Myometrial cell (primary cell): ENCODE data around the gene KRTAP5-7. TPM values are rescaled to one million over a fixed set of nuclear protein-coding genes. Genes with fewer than 3 reads are reported as not detected.

Experiments
- total RNA-seq: library from RNA; depleted of rRNA; stranded (reverse); fragments of >200 nt; gene quantifications from 2 replicates; pipeline ENCODE4 v1.2.3, GENCODE V29; 2015

KRTAP5-7 gene
- total RNA-seq, result not detected in 2 replicates

GRCh38 chr11:71526796-71527575 lies at the start of gene KRTAP5-7:
KRTAP5-7 (plus strand) TSS chr11:71527267; CDS start chr11:71527301, 34 bp downstream.

GRCh38 chr11:71537977-71538665 lies 11.1 kb downstream of the KRTAP5-7 start, which contains the start of gene KRTAP5-8:
KRTAP5-8 (plus strand) TSS chr11:71538025; CDS start chr11:71538056, 31 bp downstream.

GRCh38 chr11:71548120-71548519 lies 21.1 kb downstream of the KRTAP5-7 start, which contains the start of gene KRTAP5-9:
KRTAP5-9 (plus strand) TSS chr11:71548420; CDS start chr11:71548658, 238 bp downstream.

GRCh38 chr11:71565263-71565662 lies 38.2 kb downstream of the KRTAP5-7 start, which contains the start of gene KRTAP5-10:
KRTAP5-10 (plus strand) TSS chr11:71565563; CDS start chr11:71565588, 25 bp downstream.

Other genes starting within 250 kb of the KRTAP5-7 start
- 168 and 180 TPM in 2 replicates for gene DHCR7, start 78.9 kb upstream of the KRTAP5-7 start, total RNA-seq
- gene NADSYN1, start 74.1 kb upstream of the KRTAP5-7 start, total RNA-seq, result 51.4 and 65.4 TPM in 2 replicates
- gene KRTAP5-8, start 10.8 kb downstream of the KRTAP5-7 start, total RNA-seq, result not detected in 2 replicates
- not detected in 2 replicates for gene KRTAP5-9, start 21.2 kb downstream of the KRTAP5-7 start, total RNA-seq
- gene KRTAP5-10, start 38.3 kb downstream of the KRTAP5-7 start, total RNA-seq, result not detected in 2 replicates
- gene KRTAP5-11, start 55.6 kb downstream of the KRTAP5-7 start, total RNA-seq, result not detected in 2 replicates